ENCODE measurements around the gene ZNF439.
A peak's percentile ranks its signal among the peaks of the same experiment; 100 is the strongest.
"Not testable (repeated sequence)": the region's sequence is repeated elsewhere in the genome, so short reads cannot be mapped to it uniquely, and the experiment has no call there.

ZNF439 gene

DNA sequence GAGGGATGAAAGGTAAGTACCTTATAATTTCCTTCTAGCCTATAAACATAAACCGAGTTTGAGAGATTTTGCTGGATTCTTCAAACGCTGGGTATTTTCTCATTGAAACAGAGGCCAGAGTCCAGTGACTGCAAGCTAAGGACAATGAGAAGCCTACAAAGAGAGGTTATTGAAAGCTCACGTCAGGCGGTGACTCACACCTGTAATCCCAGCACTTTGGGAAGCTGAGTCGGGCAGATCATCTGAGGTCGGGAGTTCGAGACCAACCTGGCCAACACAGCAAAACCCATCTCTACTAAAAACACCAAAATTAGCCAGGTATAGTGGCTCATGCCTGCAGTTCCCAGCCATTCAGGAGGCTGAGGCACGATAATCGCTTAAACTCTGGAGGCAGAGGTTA, 24.1 kb downstream of the ZNF439 start:
- FAIRE-seq: no peak

GRCh38 chr19:11873762-11874161, 25.2 kb downstream of the ZNF439 start:
- FAIRE-seq: no peak

DNA sequence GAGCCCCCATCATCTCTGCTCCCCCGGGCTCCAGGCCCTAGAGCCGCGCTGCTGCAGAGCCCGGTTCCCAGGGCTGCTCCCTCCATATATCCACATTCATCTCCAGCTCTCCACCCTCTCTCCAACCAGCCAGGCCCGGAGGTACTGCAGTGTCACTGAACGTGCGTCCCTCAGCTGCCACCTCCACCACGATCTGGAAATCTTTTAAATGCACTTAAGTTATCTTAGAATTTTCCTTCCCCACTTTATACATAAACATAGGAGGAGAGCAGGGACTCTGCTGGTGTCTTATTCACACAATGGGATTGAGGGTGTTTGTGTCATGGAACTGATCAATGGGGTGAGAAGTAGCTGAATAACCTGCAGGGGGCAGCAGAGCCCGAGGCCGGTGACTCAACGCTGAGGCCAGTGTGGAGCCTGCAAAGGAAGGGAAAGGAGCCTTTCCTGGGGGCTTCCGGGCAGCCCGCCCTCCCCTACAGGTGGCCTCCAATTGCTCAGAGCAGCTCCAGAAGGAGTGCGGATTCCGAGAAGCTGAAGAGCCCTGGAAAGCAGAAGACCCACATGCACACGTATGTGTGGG, 31.3 kb downstream of the ZNF439 start:
- FAIRE-seq: not testable (repeated sequence)

DNA sequence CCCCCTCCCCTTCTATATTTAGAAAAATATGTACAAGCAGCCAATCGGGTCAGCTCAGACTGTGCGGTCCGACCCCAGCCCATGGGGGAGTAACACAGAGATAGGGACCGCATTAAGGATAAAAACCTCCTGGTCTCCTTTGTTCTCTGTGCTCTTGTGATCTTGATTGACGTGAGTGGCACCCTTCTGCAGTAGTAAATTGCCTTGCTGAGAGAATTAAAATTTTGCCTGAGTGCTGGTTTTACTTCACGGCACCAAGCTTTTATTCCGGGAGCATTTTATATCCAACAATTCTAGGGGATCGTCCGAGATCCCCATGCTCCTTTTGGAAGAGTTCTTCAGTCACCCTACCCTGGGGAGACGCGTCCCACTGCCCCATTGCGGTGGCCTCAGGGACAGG, 32.1 kb downstream of the ZNF439 start:
- no peak for FAIRE-seq

DNA sequence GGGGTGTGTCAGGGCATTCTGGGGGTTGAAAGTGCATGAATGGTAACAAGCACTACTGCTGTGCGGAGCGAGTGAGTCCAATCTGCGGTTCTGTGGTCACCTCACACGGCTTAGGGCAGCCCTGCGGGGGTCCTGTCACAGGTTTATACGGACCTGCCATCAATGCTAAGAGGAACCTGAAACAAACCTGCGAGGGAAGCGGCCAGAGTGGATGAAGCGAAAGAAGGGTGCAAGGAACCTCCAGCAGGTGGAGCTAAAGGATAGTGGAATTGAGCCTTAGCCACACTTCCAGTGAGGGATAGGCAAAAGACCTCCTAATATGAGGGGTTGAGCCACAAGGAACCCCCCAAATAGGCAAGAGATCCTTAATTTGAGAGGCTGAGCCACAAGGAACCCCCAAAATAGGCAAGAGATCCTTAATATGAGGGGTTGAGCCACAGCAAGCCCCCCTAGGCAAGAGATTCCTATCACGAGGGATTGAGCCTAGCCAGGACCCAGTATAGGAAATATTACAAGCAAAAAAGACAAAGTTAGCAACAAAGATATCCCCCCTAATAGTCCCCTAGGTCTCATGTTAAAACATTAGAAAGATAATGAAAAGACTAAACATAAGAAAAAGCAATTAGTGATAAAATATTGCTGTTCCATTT, 32.8 kb downstream of the ZNF439 start:
- peak; percentile 79 for FAIRE-seq

DNA sequence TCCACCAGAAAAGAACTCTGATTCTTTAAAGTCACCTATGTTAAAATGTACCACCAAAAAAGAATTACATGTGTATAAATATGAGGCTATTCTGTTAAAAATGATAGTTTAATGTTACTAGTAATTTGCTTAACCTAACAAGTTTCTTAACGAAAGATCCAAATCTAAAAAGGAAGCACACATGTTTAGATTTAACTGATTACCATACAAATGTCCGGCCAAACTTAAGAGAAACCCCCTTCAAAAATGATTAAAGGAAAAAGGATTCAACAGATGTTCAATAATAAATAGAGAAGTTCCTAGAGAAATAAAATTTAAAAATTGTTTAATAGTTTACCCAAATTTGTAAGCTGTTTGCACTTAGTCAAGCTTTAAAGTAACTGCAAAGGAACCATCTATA, 34.1 kb downstream of the ZNF439 start:
- no peak for FAIRE-seq

- FAIRE-seq: no peak
Measured at GRCh38 chr19:11887234-11887610, 38.7 kb downstream of the ZNF439 start.

DNA sequence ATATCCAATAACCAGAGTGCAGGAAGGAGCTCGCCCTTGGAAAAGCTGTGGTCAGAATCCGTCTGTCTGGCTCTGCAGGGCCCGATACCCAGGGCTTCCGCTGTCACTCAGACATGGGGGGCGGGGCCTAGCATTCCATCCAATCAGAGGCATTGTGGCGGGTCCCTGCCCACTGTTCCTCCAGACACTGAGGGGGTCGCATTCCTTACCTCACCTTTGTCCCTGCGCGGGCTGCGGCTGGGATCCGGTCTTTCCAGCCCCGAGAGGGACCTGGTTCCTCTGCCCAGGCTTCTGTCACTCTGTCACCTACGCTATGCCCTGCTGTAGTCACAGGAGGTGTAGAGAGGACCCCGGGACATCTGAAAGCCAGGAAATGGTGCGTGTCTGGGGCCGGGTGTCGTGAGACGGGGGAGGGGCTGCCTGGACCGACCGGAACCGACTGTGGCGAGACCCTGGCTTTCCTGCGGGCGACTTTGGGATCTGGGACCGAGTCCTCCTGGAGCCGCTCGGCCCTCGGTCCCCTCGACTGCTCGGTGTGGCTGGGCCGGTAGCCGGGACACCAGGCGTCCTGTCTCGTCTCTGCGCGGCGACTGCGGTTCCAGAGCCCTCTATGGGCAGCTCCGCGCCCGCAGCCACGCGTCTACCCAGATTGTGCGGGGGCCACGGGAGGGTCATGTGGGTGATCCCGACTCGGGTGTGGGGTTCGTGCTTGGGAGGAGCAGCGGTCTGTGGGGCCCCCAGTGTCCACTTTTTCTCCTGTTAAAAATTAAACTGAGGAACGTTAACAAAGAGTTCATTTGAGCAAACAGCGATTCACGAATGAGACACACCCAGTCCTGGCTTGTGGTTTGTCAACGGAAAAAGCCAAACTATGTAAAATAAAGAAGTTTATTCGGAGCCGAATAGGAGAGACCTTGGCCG, 39.3 kb downstream of the ZNF439 start, which contains the start of gene ZNF69:
Gene ZNF69 (plus strand): TSS at position 172 of the 921 bp plus-strand sequence. CDS start 142 bp downstream, at position 314.
- no peak for FAIRE-seq

- not testable (repeated sequence) for FAIRE-seq
Measured at GRCh38 chr19:11889901-11890300, 41.4 kb downstream of the ZNF439 start.

- FAIRE-seq: no peak
Measured at GRCh38 chr19:11890634-11891033, 42.1 kb downstream of the ZNF439 start.

DNA sequence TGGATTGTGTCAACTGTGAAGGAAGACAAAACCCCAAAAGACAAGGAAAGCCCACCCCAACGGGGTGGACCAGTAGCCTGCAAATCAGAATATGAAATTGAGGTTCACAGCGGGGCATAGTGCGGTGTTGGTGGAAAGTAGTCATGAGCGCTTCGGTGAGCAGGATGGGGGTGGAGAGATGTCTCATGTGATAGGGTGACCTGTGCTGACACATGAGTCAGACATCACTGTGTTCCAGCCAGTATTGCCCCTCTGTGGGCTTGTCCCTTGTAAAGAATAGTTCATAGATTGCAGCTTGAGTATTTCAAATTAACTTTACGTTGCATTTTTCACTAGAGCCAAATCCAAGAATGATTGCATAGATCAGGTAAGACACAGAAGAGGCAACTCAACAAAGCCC, 46.3 kb downstream of the ZNF439 start:
- FAIRE-seq: no peak

GRCh38 chr19:11902228-11902627, 53.7 kb downstream of the ZNF439 start:
- FAIRE-seq: no peak

- FAIRE-seq: no peak
Measured at GRCh38 chr19:11905928-11906327, 57.4 kb downstream of the ZNF439 start.

- FAIRE-seq: not testable (repeated sequence)
Measured at GRCh38 chr19:11911937-11912336, 63.4 kb downstream of the ZNF439 start.

GRCh38 chr19:11914417-11915051, 66.0 kb downstream of the ZNF439 start:
- not testable (repeated sequence) for FAIRE-seq

Measured in islet of Langerhans (tissue), 1 donor.